HTERT RPE-1 (cell line): ENCODE data around the gene TULP4.
"Not testable (repeated sequence)": the region's sequence is repeated elsewhere in the genome, so short reads cannot be mapped to it uniquely, and the experiment has no call there.

Source experiments
- in situ Hi-C: fragments of 300-500 bp; cut with MboI; formaldehyde crosslinking; loops from 4 replicates; pipeline ENCODE4 v1.14.3; 2020; ENCODE audit warnings: low sequenced_read_pairs

TULP4 gene

GRCh38 chr6:158327211-158327610 is 14.9 kb downstream of the TULP4 start:
- in situ Hi-C loops = no loop called here

GRCh38 chr6:158328952-158329351 is 16.7 kb downstream of the TULP4 start:
- in situ Hi-C loops = no loop called here

- in situ Hi-C loops = no loop called here
These were observed 17.3 kb downstream of the TULP4 start for GRCh38 chr6:158329531-158329930.

- in situ Hi-C loops = no loop called here
These were observed 17.8 kb downstream of the TULP4 start for GRCh38 chr6:158330016-158330415.

GRCh38 chr6:158332237-158332636 is 20.0 kb downstream of the TULP4 start:
- in situ Hi-C loops = no loop called here

- in situ Hi-C loops = no loop called here
These were observed 20.8 kb downstream of the TULP4 start for GRCh38 chr6:158333094-158333493.

GRCh38 chr6:158334534-158334933 is 22.3 kb downstream of the TULP4 start:
- in situ Hi-C loops = no loop called here

GRCh38 chr6:158337332-158337731 is 25.1 kb downstream of the TULP4 start:
- in situ Hi-C loops = no loop called here

- in situ Hi-C loops = no loop called here
These were observed 26.2 kb downstream of the TULP4 start for GRCh38 chr6:158338311-158339112.

GRCh38 chr6:158339197-158339596 is 26.9 kb downstream of the TULP4 start:
- in situ Hi-C loops = not testable (repeated sequence)

- in situ Hi-C loops = no loop called here
These were observed 28.0 kb downstream of the TULP4 start for GRCh38 chr6:158340252-158340651.

- in situ Hi-C loops = no loop called here
These were observed 32.3 kb downstream of the TULP4 start for GRCh38 chr6:158344534-158344933.

- in situ Hi-C loops = not testable (repeated sequence)
These were observed 33.2 kb downstream of the TULP4 start for GRCh38 chr6:158345444-158345843.

- in situ Hi-C loops = no loop called here
These were observed 35.1 kb downstream of the TULP4 start for GRCh38 chr6:158347335-158347734.

- in situ Hi-C loops = not testable (repeated sequence)
These were observed 36.7 kb downstream of the TULP4 start for GRCh38 chr6:158348737-158349504.

GRCh38 chr6:158349505-158350275 is 37.4 kb downstream of the TULP4 start:
- in situ Hi-C loops = not testable (repeated sequence)

GRCh38 chr6:158350731-158351130 is 38.5 kb downstream of the TULP4 start:
- in situ Hi-C loops = not testable (repeated sequence)

- in situ Hi-C loops = no loop called here
These were observed 41.9 kb downstream of the TULP4 start for GRCh38 chr6:158353883-158354877.

GRCh38 chr6:158356586-158357546 is 44.6 kb downstream of the TULP4 start:
- in situ Hi-C loops = no loop called here
